ENCODE data around the gene POLL. TPM values are rescaled to one million over a fixed set of nuclear protein-coding genes. Genes with fewer than 3 reads are reported as not detected.

Gene POLL
- total and polyA plus RNA-seq, 3 donors from 2014 or later = 50.3 to 93.1 (median 53.5) TPM

GRCh38 chr10:101550965-101551364 is 37.1 kb downstream of the POLL start:
- TF ChIP-seq CTCF (IDR thresholded peaks at IDR 0.05) = no peak
- TF ChIP-seq POLR2A (IDR thresholded peaks at IDR 0.05) = no peak
- H3K36me3 ChIP-seq (ENCODE audit: low read depth, missing control alignments) = no peaks in the 10 kb centered on the region

GRCh38 chr10:101545898-101546297 is 42.2 kb downstream of the POLL start:
- no peaks in the 10 kb centered on the region for H3K36me3 ChIP-seq (ENCODE audit: low read depth, missing control alignments)
- TF ChIP-seq POLR2A (IDR thresholded peaks at IDR 0.05) = no peak
- TF ChIP-seq CTCF (IDR thresholded peaks at IDR 0.05) = no peak
- DNase-seq = no peak
- no peak overlapping the region for H3K27ac ChIP-seq
- H3K9me3 ChIP-seq = no peaks in the 10 kb centered on the region
- intact Hi-C loops (cut with DNase I; ENCODE audit: low total_unique reads) = no loop called here
- no peaks in the 10 kb centered on the region for H3K4me1 ChIP-seq
- H3K4me3 ChIP-seq = no peak overlapping the region
- H3K27me3 ChIP-seq = no peaks in the 10 kb centered on the region

More at GRCh38 chr10:101550965-101551364, 37.1 kb downstream of the POLL start:
- WGBS, 2 donors = 90 to 96% methylated on average over 2 of the region's 2 CpGs
- H3K27ac ChIP-seq = peak overlapping the region in 1 of 2 donors; percentile 53
- no peaks in the 10 kb centered on the region for H3K9me3 ChIP-seq
- no peaks in the 10 kb centered on the region for H3K27me3 ChIP-seq
- DNase-seq = no peak
- H3K4me1 ChIP-seq = no peaks in the 10 kb centered on the region
- H3K4me3 ChIP-seq = no peak overlapping the region
- intact Hi-C loops (cut with DNase I; ENCODE audit: low total_unique reads) = no loop called here

GRCh38 chr10:101538446-101538845 is 49.6 kb downstream of the POLL start:
- H3K9me3 ChIP-seq = no peaks in the 10 kb centered on the region
- no peaks in the 10 kb centered on the region for H3K36me3 ChIP-seq (ENCODE audit: low read depth, missing control alignments)
- no peak for DNase-seq
- TF ChIP-seq POLR2A (IDR thresholded peaks at IDR 0.05) = no peak
- intact Hi-C loops (cut with DNase I; ENCODE audit: low total_unique reads) = no loop called here
- no peak overlapping the region for H3K4me3 ChIP-seq
- H3K27me3 ChIP-seq = no peaks in the 10 kb centered on the region
- no peaks in the 10 kb centered on the region for H3K4me1 ChIP-seq
- H3K27ac ChIP-seq = no peak overlapping the region
- WGBS, 2 donors = 93% methylated on average over 2 of the region's 2 CpGs

- Histone ChIP-seq H3K4me3 (no peak overlapping the region), H3K4me1 (no peaks in the 10 kb centered on the region), H3K27ac (no peak overlapping the region), H3K9me3 (no peaks in the 10 kb centered on the region), H3K27me3 (no peaks in the 10 kb centered on the region), H3K36me3 (ENCODE audit: low read depth, missing control alignments) (no peaks in the 10 kb centered on the region)
- no peak for TF ChIP-seq POLR2A (IDR thresholded peaks at IDR 0.05)
- peak in 2 of 3 experiments; percentile 29 to 34 for TF ChIP-seq CTCF (IDR thresholded peaks at IDR 0.05)
- no peak for DNase-seq
- intact Hi-C loops (cut with DNase I; ENCODE audit: low total_unique reads) = no loop called here
Measured at GRCh38 chr10:101536800-101537199, 51.3 kb downstream of the POLL start.

- H3K9me3 ChIP-seq = no peaks in the 10 kb centered on the region
- TF ChIP-seq CTCF (IDR thresholded peaks at IDR 0.05) (no peak), POLR2A (IDR thresholded peaks at IDR 0.05) (no peak)
- intact Hi-C loops (cut with DNase I; ENCODE audit: low total_unique reads) = no loop called here
- H3K27ac ChIP-seq = peak overlapping the region in 1 of 2 donors; percentile 51
- H3K4me3 ChIP-seq = no peak overlapping the region
- H3K27me3 ChIP-seq = no peaks in the 10 kb centered on the region
- no peaks in the 10 kb centered on the region for H3K4me1 ChIP-seq
- 59 to 77% methylated on average over 4 of the region's 4 CpGs for WGBS, 2 donors
- DNase-seq = peak; percentile 69
- no peaks in the 10 kb centered on the region for H3K36me3 ChIP-seq (ENCODE audit: low read depth, missing control alignments)
Measured at GRCh38 chr10:101535949-101536348, 52.1 kb downstream of the POLL start.

Measured in testis (tissue), 3 donors.